Kidney capillary endothelial cell (primary cell): ENCODE measurements around the gene CALHM1.

Source experiments
- DNase-seq: peaks from one replicate; pipeline ENCODE4 v3.0.0-alpha.2; 2018; ENCODE audit warnings: low spot score

CALHM1 gene

GRCh38 chr10:103455235-103455634 is 3.5 kb downstream of the CALHM1 start:
- DNase-seq: no peak

- DNase-seq: no peak
These were observed 4.7 kb downstream of the CALHM1 start for GRCh38 chr10:103454026-103454425.

GRCh38 chr10:103452506-103453230 is 6.0 kb downstream of the CALHM1 start:
- no peak for DNase-seq

GRCh38 chr10:103451831-103452505 is 6.7 kb downstream of the CALHM1 start, which contains the start of gene CALHM2:
Gene CALHM2, minus strand, starts transcription at chr10:103452370. Its CDS starts 2,429 bp downstream, at chr10:103449941.
- DNase-seq: no peak

DNA sequence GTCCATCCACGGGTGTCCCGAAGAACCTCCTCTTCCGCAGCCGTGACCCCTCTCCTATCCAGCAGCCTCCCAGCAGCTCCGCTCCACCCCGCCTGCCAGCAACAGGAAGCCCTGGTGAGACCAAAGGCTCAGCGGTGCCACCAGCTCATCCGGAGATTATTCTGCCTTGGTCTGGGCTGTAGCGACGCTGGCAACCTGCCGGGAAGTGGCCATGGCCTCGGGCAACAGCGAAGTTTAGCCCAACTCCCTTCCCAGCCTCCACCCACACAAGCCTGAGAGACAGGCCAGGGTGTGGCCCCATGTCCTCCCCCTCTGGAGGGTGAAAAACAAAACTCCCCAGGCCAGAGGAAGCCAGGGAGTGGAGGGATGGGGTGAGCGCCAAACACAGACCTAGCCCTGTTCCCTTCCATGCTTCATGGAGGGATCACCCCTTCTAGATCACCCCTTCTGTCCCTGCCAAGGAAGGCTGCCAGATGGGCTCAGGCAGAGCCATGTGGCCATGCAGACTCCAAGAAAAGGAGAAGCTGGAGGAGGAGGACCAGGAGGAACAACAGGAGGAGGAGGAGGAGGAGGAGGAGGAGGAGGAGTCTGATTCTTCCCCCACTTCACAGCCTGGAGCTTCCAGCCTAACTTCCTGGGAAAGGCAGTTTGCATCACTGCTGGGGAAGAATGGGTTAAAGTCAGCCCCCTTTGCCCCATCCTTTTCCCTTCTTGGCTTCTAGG is 7.4 kb downstream of the CALHM1 start:
- peak; percentile 81 for DNase-seq

GRCh38 chr10:103450201-103450695 is 8.5 kb downstream of the CALHM1 start:
- DNase-seq: no peak

- DNase-seq: no peak
These were observed 9.2 kb downstream of the CALHM1 start for GRCh38 chr10:103449208-103450144.

DNA sequence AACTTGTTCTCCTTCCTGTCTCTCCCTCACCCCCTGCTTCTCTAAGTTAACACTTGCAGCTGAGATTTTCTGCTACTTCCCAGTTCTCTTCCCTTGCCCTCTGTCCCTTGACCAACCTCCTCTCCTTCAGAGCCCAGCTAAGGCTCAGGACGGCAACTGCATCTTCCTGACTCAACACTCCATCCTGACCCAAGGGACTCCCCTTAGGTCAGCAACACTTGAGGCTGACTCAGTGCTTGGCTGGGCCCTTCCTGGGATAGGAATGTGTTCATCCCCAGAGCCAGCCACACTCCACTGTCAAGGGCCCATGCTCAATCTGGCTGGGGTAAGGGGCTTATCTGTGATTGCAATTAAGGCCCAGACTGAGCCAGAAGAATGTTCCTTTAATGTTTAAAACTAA is 10.0 kb downstream of the CALHM1 start:
- peak; percentile 68 for DNase-seq

DNA sequence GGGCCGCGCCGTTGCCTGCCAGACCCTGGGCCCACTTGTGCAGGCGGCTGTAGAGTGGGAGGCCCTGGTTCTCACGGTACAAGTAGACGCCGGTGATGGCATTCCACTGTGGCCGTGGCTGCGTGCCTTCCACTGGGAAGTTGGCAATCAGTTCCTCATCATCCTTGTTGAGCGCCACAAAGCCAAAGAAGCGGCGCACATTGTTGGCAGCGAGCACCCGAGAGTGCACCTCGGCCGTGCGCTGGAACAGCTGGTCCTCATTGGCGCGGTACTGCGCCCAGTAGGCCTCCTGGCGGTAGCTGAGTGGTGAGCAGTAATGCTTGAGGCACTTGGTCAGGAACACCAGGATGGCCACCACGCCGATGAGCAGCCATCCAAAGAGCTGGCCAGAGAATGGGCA is 11.5 kb downstream of the CALHM1 start:
- no peak for DNase-seq

- peak; percentile 76 for DNase-seq
These were observed 12.7 kb downstream of the CALHM1 start for GRCh38 chr10:103445767-103446567.

DNA sequence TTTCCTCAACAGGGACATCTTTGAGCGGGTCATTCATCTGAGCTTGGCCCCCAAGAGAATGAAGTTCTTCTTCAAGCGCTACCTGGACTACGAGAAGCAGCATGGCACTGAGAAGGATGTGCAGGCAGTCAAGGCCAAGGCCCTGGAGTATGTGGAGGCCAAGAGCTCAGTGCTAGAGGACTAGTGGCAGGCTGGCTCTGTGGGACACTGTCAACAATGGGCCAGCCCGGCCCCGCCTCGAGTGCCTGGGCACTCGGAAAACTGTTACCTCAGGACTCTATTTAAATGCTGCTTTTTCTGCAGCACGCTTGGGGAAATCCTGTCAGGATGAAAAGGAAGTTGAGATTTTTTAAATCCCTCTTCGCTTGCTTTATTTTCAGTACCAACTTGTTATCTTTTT is 13.3 kb downstream of the CALHM1 start:
- no peak for DNase-seq

DNA sequence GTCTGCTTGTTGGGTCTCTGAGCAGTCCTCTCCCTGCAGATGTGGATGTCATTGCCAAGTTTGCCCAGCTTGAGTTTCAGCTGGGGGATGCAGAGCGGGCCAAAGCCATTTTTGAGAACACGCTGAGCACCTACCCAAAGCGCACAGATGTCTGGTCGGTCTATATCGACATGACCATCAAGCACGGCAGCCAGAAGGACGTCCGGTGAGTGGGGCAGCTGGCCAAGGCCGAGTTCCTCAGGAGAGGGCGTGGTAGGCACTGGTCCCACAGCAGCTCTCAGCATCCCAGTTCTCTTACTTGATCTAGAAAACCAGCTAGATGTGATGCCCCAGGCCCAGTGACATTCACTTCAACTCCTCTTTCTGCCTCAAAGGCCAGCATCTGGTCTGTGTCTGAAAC is 14.2 kb downstream of the CALHM1 start:
- no peak for DNase-seq

DNA sequence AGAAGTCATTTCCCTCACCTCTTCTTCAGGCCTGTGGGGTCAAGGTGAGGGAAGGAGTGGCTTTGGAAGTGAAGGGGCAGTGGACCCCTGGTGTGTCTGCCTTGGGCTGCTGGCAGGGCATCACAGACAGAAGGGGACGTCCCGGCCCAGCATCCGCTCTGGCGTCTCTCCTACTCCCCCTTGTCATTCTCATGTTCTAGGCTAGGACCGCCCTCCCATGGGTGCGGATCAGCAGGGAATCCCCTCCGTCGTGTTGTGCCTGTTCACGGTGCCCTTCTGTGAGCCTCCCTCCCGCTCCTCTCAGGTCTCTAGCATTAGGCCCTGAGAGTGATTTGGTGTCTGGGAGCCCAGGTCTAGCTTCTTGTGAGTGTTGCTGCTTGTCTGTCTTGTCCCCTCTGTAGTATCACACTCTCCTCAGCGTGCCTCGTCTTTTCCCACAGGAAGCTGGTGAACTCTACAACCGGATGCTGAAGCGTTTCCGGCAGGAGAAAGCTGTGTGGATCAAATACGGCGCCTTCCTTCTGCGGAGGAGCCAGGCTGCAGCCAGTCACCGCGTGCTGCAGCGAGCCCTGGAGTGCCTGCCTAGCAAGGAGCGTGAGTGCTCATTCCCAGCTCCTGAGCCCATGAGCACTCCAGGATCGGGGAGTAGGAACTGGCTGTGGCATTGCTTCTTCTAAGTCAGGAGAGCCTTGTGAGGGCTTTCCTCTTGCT is 15.1 kb downstream of the CALHM1 start:
- peak; percentile 36 for DNase-seq

DNA sequence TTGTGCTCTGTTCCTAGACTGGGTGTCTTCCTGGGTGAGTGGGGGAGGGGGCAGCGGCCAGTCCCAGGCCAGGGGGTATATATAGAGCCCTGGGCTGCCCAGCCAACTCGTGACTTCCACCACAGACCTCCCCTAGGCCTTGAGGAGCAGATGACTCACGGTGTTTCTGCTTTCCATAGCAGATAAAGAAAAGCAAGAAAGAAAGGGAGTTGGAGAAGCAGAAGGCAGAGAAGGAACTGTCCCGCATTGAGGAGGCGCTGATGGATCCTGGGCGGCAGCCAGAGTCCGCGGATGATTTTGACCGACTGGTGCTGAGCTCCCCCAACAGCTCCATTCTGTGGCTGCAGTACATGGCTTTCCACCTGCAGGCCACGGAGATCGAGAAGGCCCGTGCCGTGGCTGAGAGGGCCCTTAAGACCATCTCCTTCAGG is 16.7 kb downstream of the CALHM1 start:
- DNase-seq: no peak

DNA sequence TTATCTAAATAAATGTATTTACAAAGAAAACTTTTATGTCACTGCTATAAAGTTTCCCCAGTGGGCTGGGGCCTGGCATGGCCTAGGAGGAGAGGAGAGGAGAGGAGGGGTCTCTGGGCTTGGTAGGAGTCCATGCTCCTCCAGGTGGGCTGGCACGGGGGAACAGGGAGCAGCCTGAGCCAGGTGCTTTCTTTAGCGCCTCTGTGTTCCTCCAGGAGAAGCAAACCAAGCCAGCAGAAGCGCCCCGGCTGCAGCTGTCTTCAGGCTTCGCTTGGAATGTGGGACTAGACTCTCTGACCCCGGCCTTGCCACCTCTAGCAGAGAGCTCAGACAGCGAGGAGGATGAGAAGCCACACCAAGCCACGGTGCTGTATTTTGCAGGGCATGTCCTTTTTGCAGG is 17.1 kb downstream of the CALHM1 start:
- DNase-seq: no peak

GRCh38 chr10:103441206-103441605 is 17.5 kb downstream of the CALHM1 start:
- DNase-seq: no peak

DNA sequence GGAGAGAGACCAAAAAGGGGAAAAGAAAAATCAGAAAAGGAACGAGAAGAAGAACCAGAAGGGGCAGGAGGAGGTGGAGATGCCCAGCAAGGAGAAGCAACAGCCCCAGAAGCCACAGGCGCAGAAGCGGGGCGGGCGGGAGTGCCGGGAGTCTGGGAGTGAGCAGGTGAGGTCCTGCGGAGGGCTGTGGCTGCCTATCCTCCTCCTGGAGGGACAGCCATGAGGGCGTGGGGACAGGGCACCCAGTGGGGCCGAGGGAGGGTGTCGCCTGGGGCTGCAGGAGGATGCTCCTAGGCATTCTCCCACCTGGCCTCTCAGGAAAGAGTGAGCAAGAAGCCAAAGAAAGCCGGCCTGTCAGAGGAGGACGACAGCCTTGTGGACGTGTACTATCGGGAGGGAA is 18.3 kb downstream of the CALHM1 start:
- no peak for DNase-seq

DNA sequence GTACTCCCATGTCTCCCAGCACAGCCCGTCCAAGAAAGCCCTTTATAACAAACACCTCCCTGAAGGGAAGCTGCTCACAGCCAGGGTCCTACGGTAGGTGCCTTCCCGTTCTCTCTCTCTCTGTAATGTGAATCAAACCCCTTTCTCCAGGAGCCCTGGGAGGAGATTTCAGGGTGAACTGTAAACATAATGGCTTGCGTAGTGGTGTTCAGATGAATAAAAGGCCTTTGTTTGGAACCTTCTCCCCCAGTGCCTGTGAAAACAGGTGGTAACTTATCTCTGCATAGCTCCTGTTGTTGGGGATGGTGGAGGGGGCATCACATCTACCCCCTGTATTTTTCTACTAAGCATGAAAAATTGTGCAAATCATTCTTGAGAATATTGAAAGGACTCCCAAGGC is 18.9 kb downstream of the CALHM1 start:
- DNase-seq: no peak

- no peak for DNase-seq
These were observed 24.8 kb downstream of the CALHM1 start for GRCh38 chr10:103433858-103434257.

DNA sequence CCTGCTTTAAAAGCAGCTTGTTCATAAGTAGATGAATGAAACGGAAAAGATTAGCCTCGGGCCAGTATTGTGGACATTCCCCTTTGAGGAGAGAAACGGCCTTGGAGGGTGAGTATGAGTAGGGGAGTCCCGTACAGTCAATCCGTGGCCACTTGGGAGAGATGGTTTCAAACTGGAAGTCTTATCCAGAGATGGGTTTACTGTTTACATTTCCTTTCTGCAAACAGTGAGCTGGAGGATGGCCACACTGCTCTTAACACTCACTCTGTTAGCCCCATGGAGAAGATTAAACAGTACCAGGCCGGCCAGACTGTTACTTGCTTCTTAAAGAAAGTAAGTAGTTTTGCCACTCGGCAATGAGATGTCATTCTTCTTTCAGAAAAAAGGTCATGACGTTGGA is 26.8 kb downstream of the CALHM1 start:
- DNase-seq: no peak
